Nephron (organoid): ENCODE measurements around the gene LRAT.
"Not testable (repeated sequence)": the region's sequence is repeated elsewhere in the genome, so short reads cannot be mapped to it uniquely, and the experiment has no call there.

Experiments
- H3K27ac Mint-ChIP-seq, 3 experiments: 2 replicates each; pipeline ENCODE4 v1.8.0; 2020; ENCODE audit warnings: mixed read lengths in 3 of 3, mild to moderate bottlenecking in 2 of 3, moderate library complexity in 1 of 3
- H3K27me3 Mint-ChIP-seq: 2 replicates; pipeline ENCODE4 v1.8.0; 2021; ENCODE audit warnings: low read depth, mild to moderate bottlenecking, moderate library complexity, mixed read lengths
- H3K36me3 Mint-ChIP-seq: 2 replicates; pipeline ENCODE4 v1.8.0; 2020; ENCODE audit warnings: low read depth, mixed read lengths
- H3K4me1 Mint-ChIP-seq: 2 replicates; pipeline ENCODE4 v1.8.0; 2020; ENCODE audit warnings: mixed read lengths
- H3K4me3 Mint-ChIP-seq, 3 experiments: 2 replicates each; pipeline ENCODE4 v1.8.0; 2020; ENCODE audit warnings: mild to moderate bottlenecking in 3 of 3, mixed read lengths in 3 of 3, moderate library complexity in 2 of 3
- H3K9me3 Mint-ChIP-seq: 2 replicates; pipeline ENCODE4 v1.8.0; 2020; ENCODE audit warnings: mixed read lengths
- CTCF ChIP-seq, 3 experiments: fragments of 200-600 bp; sonication (generic); IDR thresholded peaks; one replicate each; pipeline ENCODE4 v1.5.0; 2021; ENCODE audit warnings: antibody characterized with exemption in 3 of 3; ENCODE audit not compliant: unreplicated experiment in 3 of 3

Gene LRAT

GRCh38 chr4:154720123-154720522 lies 23.7 kb upstream of the LRAT start:
- Mint-ChIP-seq H3K4me3 (no peak overlapping the region), H3K9me3 (no peaks in the 10 kb centered on the region), H3K27ac (no peak overlapping the region), H3K36me3 (no peaks in the 10 kb centered on the region), H3K27me3 (no peaks in the 10 kb centered on the region), H3K4me1 (no peaks in the 10 kb centered on the region)
- no peak for TF ChIP-seq CTCF (IDR thresholded peaks at IDR 0.05; ENCODE audit: unreplicated experiment in 3 of 3)

- Mint-ChIP-seq H3K27me3 (no peaks in the 10 kb centered on the region), H3K4me3 (no peak overlapping the region), H3K4me1 (no peaks in the 10 kb centered on the region), H3K27ac (no peak overlapping the region), H3K9me3 (no peaks in the 10 kb centered on the region), H3K36me3 (no peaks in the 10 kb centered on the region)
- TF ChIP-seq CTCF (IDR thresholded peaks at IDR 0.05; ENCODE audit: unreplicated experiment in 3 of 3), result no peak
These were observed 23.1 kb upstream of the LRAT start for GRCh38 chr4:154720618-154721267.

GRCh38 chr4:154722262-154722661 lies 21.5 kb upstream of the LRAT start:
- Mint-ChIP-seq H3K27me3 (no peaks in the 10 kb centered on the region), H3K4me1 (no peaks in the 10 kb centered on the region), H3K36me3 (no peaks in the 10 kb centered on the region), H3K27ac (no peak overlapping the region), H3K9me3 (no peaks in the 10 kb centered on the region), H3K4me3 (no peak overlapping the region)
- no peak for TF ChIP-seq CTCF (IDR thresholded peaks at IDR 0.05; ENCODE audit: unreplicated experiment in 3 of 3)

- not testable (repeated sequence) for H3K4me1 Mint-ChIP-seq, H3K27me3 Mint-ChIP-seq, H3K9me3 Mint-ChIP-seq, H3K27ac Mint-ChIP-seq, H3K36me3 Mint-ChIP-seq, H3K4me3 Mint-ChIP-seq
These were observed 20.2 kb upstream of the LRAT start for GRCh38 chr4:154723601-154724000.

- Mint-ChIP-seq H3K4me3 (no peak overlapping the region), H3K4me1 (no peaks in the 10 kb centered on the region), H3K27me3 (no peaks in the 10 kb centered on the region)
These were observed 16.3 kb upstream of the LRAT start for GRCh38 chr4:154727540-154727939.

GRCh38 chr4:154731756-154732155 lies 12.0 kb upstream of the LRAT start:
- no peak overlapping the region for H3K27ac Mint-ChIP-seq
- no peak overlapping the region for H3K4me3 Mint-ChIP-seq
- H3K9me3 Mint-ChIP-seq, result no peaks in the 10 kb centered on the region
- no peaks in the 10 kb centered on the region for H3K36me3 Mint-ChIP-seq
- TF ChIP-seq CTCF (IDR thresholded peaks at IDR 0.05; ENCODE audit: unreplicated experiment in 3 of 3), result no peak
- H3K27me3 Mint-ChIP-seq, result peaks cover 7% of the 10 kb centered on the region
- no peaks in the 10 kb centered on the region for H3K4me1 Mint-ChIP-seq

More at GRCh38 chr4:154727540-154727939, 16.3 kb upstream of the LRAT start:
- Mint-ChIP-seq H3K36me3 (no peaks in the 10 kb centered on the region), H3K27ac (no peak overlapping the region), H3K9me3 (no peaks in the 10 kb centered on the region)
- no peak for TF ChIP-seq CTCF (IDR thresholded peaks at IDR 0.05; ENCODE audit: unreplicated experiment in 3 of 3)
